ENCODE results near the gene CIAO1. TPM values are rescaled to one million over a fixed set of nuclear protein-coding genes. Genes with fewer than 3 reads are reported as not detected.

CIAO1 gene
- total RNA-seq: 54.5 and 67.6 TPM in 2 replicates

DNA sequence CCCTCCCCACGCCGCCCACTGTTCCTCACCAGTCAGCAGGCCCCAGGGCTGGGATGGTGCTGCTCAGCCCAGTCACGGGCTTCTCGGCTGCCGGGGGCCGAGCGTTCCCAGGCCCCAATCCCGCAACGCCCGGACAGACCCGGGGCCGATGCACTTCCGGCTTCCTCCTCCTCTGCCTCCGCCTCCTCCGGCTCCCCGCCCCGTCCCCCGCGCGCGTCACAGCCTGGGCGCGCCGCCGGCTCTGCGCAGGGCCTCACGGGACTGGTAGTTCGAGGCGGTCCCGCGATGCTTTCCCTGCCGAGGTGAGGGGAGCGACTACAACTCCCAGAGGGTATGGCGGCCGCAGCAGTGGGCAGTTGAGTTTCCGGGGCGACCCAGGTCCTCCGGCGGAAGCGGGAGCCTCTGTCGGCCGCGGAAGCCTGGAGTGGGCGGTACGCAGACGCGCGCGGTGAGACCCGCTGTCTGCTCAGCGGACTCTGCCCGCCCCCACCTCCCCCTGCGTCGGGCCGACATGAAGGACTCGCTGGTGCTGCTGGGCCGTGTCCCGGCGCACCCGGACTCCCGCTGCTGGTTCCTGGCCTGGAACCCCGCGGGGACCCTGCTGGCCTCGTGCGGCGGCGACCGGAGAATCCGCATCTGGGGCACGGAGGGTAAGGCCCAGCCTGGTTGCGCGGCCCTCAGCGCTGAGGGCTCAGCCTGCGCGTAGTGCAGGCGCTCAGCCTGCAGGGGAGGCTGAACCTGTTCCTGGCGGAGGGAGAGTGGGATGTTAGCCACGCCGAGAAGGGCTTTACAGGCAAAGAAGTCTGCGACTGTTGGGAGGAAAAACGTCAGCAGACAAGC is at the start of gene CIAO1, which contains the start of gene TMEM127:
TSS of gene CIAO1 (plus strand) at position 386 of the 840 bp plus-strand sequence. CDS start at position 512, 126 bp downstream.
TSS of gene TMEM127 (minus strand) at position 158 of the 840 bp plus-strand sequence. CDS start 616 bp downstream, outside the sequence.

DNA sequence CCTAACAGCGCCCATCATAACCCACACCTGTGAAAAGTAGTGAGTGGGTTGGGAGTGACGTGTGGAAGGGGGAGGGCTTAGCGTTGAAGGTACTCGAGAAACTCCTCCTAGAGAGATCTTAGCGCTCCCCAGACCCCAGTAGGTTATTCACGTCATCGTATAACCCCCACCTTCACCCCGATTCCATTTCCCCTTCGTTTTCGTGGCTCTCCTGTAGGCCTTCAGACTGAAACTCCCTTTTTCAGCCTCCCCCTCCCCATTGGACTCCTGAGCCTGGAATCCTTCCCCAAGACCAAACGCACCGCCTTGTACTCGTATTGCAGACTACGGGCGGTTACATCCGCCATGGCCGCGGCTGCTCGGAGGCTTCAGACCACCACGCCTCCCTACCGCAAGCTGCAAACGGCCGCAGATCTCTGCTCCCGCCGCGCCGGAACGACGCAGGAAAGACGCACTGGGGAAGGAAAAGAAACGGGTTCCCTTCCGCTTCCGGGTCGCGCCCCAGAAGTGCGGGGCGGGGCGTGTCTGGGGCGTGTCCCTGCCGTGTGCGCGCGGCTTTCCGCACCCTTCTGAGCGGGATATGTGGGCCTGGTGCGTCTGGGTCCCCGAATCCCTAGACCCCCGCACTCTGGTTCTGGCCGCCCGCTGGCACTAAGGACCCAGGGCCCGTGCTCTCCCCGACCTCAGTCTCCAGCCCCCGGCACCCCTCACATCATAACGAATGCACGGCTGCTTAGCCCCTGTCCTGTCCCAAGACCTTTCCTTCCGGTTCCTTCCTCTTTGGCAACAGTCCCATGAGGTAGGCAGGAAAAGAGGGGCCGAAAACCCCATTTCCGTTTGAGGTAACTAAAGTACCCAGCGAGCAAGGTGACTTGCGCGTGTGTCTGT is 39.3 kb downstream of the CIAO1 start, which contains the start of gene SNRNP200:
TSS of gene SNRNP200 (minus strand) at position 456 of the 888 bp plus-strand sequence. CDS start at position 347, 109 bp downstream.

Other genes starting within 250 kb of the CIAO1 start
- gene GPAT2, start 231.3 kb upstream of the CIAO1 start, total RNA-seq: 2.3 and 3.1 TPM in 2 replicates
- gene ADRA2B, start 149.7 kb upstream of the CIAO1 start, total RNA-seq: 0.09 TPM in 1 of 2 replicates, not detected in the other
- not detected in 2 replicates for gene ASTL, start 127.7 kb upstream of the CIAO1 start, total RNA-seq
- 0.28 and 1.8 TPM in 2 replicates for gene DUSP2, start 120.8 kb upstream of the CIAO1 start, total RNA-seq
- 72.5 and 95.9 TPM in 2 replicates for gene STARD7, start 57.4 kb upstream of the CIAO1 start, total RNA-seq
- 11.8 and 17.8 TPM in 2 replicates for gene TMEM127, start 228 bp upstream of the CIAO1 start, total RNA-seq
- gene SNRNP200, start 39.3 kb downstream of the CIAO1 start, total RNA-seq: 35.1 and 37.5 TPM in 2 replicates
- 0.43 and 0.74 TPM in 2 replicates for gene ITPRIPL1, start 59.1 kb downstream of the CIAO1 start, total RNA-seq
- 1.6 and 1.8 TPM in 2 replicates for gene NCAPH, start 69.5 kb downstream of the CIAO1 start, total RNA-seq
- gene NEURL3, start 239.1 kb downstream of the CIAO1 start, total RNA-seq: not detected in 2 replicates